ENCODE results near the gene PLA2G1B. TPM values are rescaled to one million over a fixed set of nuclear protein-coding genes. Genes with fewer than 3 reads are reported as not detected.
A peak's percentile ranks its signal among the peaks of the same experiment; 100 is the strongest.

PLA2G1B gene
- total RNA-seq, 4 donors from 2014 or later: not detected

DNA sequence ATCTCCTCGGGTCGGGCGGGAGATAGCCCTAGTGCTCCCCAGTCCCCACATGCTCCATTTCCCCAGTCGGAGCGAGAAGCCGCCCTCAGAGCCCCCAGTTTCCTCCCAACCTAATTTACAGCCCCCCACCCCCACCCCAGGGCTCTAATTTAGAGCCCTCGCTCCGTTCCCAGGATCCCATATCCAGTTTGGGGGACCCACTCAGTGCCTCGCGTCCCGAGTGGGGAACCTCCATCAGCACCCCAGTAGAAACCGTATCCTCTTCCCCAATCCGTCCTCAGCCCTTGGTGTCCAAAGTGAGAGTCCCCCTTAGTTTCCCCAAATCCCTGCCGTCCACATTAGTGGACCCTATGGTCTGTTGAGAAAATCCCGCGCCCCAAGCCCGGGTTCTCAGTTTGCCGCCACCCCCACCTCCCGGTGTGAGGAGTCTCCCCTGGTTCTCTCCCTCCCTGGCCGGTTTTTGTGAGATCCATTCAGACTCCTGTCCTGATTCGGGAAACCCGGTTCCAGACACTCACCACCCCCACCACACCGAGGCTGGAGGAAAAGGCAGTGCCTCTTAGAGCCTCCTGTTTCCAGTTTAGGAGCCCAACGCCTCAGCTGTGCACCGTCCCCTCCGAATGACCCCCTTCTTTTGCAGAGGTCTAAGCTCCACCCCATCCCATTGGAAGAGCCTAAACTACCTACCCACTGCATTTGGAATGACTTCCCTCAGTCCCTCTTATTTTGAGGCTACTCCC lies 42.2 kb upstream of the PLA2G1B start:
- DNase-seq (ENCODE audit: low spot score): no peak
- ATAC-seq (ENCODE audit: low FRiP score): no peak
- TF ChIP-seq, protein P1, sequence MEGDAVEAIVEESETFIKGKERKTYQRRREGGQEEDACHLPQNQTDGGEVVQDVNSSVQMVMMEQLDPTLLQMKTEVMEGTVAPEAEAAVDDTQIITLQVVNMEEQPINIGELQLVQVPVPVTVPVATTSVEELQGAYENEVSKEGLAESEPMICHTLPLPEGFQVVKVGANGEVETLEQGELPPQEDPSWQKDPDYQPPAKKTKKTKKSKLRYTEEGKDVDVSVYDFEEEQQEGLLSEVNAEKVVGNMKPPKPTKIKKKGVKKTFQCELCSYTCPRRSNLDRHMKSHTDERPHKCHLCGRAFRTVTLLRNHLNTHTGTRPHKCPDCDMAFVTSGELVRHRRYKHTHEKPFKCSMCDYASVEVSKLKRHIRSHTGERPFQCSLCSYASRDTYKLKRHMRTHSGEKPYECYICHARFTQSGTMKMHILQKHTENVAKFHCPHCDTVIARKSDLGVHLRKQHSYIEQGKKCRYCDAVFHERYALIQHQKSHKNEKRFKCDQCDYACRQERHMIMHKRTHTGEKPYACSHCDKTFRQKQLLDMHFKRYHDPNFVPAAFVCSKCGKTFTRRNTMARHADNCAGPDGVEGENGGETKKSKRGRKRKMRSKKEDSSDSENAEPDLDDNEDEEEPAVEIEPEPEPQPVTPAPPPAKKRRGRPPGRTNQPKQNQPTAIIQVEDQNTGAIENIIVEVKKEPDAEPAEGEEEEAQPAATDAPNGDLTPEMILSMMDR (IDR thresholded peaks at IDR 0.05): no peak

DNA sequence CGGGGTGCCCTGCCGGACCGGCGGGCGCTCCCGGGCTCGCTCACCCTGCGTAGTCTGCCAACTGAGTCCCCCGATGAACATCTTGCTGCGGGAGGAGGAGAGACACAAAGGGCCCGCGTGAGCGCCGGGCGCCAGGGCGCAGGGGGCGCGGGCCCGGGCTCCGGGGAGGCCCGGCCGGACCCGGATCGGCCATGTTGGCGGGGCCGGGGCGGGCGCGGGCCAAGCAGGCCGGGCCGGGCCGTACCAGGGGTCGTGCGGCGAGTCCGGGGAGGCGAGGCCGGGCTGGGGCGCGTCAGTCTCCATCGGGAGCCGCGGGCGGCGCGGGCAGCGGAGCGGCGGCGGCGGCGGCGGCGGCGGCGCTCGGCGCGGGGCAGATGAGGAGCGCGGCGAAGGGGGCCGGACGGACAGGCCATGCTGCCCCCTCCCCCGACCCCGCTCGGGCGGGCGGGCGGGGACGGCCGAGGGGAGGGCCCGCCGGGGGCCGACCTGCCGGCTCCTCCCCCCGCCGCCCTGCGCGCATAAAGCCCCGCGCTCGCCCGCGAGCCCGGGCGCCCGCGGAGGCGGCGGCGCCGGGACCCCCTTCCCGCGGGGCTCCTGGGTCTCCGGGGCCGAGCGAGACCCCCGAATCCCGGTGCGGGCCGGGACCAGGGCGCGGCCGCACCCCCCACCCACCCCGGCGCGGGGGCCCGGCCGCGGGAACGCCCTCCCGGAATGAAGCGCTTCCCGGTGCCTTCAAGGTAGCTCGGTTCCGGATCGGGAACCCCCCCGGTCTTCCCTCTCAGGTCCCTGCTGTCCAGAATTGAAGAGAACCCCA lies 41.4 kb upstream of the PLA2G1B start, which contains the start of gene MSI1:
MSI1 (minus strand) TSS at position 376 of the 814 bp plus-strand sequence; CDS start at position 303, 73 bp downstream.
- ATAC-seq (ENCODE audit: low FRiP score): no peak
- TF ChIP-seq, protein P1 (IDR thresholded peaks at IDR 0.05): no peak
- DNase-seq (ENCODE audit: low spot score): no peak

DNA sequence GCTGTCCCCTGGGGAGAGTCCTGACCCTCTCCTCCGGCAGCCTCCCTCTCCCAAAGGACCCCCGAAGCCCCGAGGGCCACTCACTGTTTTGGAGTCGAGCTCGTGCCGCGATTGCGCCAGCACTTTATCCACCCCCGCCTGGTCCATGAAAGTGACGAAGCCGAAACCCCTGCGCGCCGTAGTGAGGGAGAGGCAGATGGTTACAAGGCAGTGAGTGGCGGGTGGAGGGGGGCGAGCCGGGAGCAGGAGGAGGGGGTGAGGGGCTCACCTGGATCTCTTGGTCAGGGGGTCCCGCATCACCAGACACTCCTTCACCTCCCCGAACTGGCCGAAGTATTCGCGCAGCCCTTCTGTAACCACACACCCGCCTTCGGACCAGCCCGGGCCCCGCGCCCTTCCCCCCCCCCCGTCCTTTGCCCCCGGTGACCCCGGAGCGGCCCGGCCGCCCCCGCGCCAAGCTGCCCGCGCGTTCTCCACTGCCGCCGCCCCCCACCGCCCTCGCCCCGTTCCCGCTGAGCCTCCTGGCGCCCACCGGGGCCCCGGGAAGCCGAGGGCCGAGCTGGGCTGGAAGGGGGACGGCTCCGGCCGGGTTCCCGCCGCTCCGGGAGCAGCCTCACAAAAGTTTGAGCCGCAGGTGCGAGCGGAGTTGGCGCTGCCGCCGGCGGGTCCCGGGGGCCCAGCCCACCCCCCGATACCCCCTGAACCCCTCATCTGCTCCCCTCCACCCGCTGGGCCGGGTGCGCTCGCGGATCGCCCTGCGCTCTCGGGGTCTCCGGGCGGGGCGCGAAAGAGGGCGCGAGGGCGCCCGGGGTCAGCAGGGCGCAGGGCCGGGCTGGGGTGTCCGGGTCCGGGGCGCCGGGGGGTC lies 40.6 kb upstream of the PLA2G1B start:
- no peak for DNase-seq (ENCODE audit: low spot score)
- peak; percentile 72 for ATAC-seq (ENCODE audit: low FRiP score)
- TF ChIP-seq, protein P1 (IDR thresholded peaks at IDR 0.05): no peak

DNA sequence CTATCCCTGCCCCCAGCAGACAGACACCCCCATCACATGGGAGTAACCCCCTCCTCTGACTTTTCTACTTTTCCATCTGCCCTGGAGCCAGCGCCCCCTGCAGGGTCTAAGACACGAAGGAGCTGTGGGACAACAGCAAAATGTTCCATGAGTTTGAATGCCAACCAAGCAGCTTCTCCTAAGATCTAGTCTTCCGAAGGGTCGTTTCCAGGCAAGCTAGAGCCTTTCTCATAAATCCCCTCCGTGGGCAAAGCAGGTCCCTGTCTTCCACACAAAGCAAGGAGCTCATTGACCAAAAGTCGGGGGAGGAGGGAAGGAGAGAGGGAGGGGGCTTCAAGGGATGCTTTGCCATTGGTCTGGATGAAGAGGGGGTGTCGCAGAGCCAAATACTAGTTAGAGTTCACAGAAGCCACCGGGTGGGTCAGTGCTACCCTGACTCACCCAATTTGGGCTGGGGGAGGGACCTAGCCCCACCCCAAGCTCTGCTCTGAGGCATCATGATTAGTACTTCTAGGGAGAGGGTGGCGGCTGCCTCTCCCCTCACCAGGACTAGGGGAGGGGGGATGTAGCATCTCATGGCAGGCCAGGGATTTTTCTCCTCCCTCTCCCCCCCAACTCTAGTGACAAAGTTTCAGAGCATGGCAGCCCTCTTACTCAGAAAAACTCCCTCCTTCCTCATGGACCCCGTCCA lies 39.8 kb upstream of the PLA2G1B start:
- no peak for DNase-seq (ENCODE audit: low spot score)
- TF ChIP-seq, protein P1 (IDR thresholded peaks at IDR 0.05): no peak
- ATAC-seq (ENCODE audit: low FRiP score): peak; percentile 53

DNA sequence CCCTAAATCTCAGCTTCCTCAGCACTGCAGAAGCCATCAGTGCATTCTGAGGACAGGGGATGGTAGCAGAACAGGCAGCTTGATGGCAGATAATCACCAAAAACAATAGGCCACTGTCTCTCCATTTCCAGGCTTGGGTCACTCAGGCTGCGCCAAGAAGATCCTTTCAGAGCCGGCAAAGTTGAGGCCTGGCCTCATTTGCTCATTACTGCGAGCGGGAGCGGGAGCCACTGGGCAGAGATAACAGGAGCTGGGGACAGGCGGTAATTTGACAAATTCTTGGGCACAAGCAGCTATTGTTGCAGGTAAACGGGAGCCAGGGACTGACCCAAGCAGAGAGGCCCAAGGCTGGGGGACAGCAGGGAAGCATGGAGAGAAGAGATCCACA lies 39.3 kb upstream of the PLA2G1B start:
- TF ChIP-seq, protein P1 (IDR thresholded peaks at IDR 0.05): no peak
- ATAC-seq (ENCODE audit: low FRiP score) (no peak), DNase-seq (ENCODE audit: low spot score) (no peak)

DNA sequence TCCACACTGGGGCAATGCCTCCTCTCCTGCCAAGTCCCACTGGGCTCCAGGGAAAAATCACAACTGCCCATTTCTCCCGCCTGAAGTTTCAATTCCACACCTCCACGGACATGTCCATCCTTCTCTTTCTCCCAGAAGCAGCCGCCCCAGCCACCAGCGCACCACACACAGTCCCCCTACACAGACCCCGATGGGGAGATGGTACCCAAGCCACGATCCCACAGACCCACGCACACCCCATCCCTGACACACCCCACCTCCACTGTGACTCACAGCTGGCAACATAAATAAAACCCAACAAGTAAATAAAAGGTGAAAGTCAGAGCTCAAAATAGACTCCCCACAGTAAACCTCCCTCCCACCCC lies 38.7 kb upstream of the PLA2G1B start:
- DNase-seq (ENCODE audit: low spot score) (no peak), ATAC-seq (ENCODE audit: low FRiP score) (no peak)
- TF ChIP-seq, protein P1 (IDR thresholded peaks at IDR 0.05): no peak
